ENCODE data around the gene GBP4. TPM values are rescaled to one million over a fixed set of nuclear protein-coding genes. Genes with fewer than 3 reads are reported as not detected.
A peak's percentile ranks its signal among the peaks of the same experiment; 100 is the strongest.

The GBP4 gene
- total and polyA plus RNA-seq, 8 donors, result 1.8 to 17.1 (median 8.0) TPM

DNA sequence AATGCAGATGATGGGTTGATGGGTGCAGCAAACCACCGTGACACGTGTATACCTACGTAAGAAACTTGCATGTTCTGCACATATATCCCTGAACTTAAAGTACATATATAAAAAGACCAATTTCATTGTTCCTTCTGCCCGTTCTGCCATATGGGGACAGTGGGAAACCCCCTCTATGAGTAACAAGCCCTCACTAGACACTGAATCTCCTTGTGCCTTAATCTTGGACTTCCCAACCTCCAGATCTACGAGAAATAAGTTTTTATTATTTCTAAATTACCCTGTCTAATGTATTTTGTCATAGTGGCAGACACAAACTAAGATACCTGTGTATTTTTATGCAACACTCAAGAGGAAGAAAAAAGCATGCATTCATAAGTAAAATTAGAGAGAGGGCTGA, 32.9 kb downstream of the GBP4 start:
- Histone ChIP-seq H3K9me3 (no peaks in the 10 kb centered on the region), H3K4me1 (peaks cover 0 to 13% (median 0%) of the 10 kb centered on the region in 4 donors), H3K4me3 (no peak overlapping the region), H3K27ac (no peak overlapping the region), H3K36me3 (no peaks in the 10 kb centered on the region), H3K27me3 (no peaks in the 10 kb centered on the region)
- WGBS, 5 donors, result 89 to 97% (median 95%) methylated on average over 5 of the region's 5 CpGs
- DNase-seq, result no peak
- intact Hi-C loops (cut with DNase I; ENCODE audit: low total_unique reads), result no loop called here
- TF ChIP-seq, protein P1, sequence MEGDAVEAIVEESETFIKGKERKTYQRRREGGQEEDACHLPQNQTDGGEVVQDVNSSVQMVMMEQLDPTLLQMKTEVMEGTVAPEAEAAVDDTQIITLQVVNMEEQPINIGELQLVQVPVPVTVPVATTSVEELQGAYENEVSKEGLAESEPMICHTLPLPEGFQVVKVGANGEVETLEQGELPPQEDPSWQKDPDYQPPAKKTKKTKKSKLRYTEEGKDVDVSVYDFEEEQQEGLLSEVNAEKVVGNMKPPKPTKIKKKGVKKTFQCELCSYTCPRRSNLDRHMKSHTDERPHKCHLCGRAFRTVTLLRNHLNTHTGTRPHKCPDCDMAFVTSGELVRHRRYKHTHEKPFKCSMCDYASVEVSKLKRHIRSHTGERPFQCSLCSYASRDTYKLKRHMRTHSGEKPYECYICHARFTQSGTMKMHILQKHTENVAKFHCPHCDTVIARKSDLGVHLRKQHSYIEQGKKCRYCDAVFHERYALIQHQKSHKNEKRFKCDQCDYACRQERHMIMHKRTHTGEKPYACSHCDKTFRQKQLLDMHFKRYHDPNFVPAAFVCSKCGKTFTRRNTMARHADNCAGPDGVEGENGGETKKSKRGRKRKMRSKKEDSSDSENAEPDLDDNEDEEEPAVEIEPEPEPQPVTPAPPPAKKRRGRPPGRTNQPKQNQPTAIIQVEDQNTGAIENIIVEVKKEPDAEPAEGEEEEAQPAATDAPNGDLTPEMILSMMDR (IDR thresholded peaks at IDR 0.05), result no peak
- TF ChIP-seq EP300 (IDR thresholded peaks at IDR 0.05) (no peak), POLR2AphosphoS5 (IDR thresholded peaks at IDR 0.05) (no peak), POLR2A (IDR thresholded peaks at IDR 0.05) (no peak)

DNA sequence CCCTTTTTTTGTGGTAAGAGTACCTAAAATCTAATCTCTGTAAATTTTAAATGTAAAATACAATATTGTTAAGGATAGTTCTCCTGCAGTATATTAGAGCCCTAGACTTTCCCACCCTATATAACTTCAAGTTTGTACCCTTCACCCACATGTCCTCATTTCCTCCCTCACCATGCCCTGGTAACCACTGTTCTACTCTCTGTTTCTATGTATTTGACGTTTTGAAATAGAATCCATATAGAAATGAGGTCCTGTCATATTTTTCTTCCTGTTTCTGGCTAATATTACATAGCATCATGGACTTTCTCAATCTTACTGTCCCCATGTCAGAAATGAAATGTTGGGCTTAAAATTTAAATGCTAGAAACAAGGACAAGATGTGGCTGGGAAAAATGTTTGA, 47.7 kb downstream of the GBP4 start:
- intact Hi-C loops (cut with DNase I; ENCODE audit: low total_unique reads), result no loop called here
- WGBS, 5 donors, result 47 to 62% (median 51%) methylated on average over 1 of the region's 1 CpG
- no peak for DNase-seq
- H3K27me3 ChIP-seq, result no peaks in the 10 kb centered on the region
- H3K4me1 ChIP-seq, result peaks cover 0 to 3% (median 0%) of the 10 kb centered on the region in 4 donors
- H3K36me3 ChIP-seq, result no peaks in the 10 kb centered on the region
- no peaks in the 10 kb centered on the region for H3K9me3 ChIP-seq
- TF ChIP-seq POLR2A (IDR thresholded peaks at IDR 0.05), result no peak
- TF ChIP-seq, protein P1 (IDR thresholded peaks at IDR 0.05), result no peak
- TF ChIP-seq EP300 (IDR thresholded peaks at IDR 0.05), result no peak
- no peak for TF ChIP-seq POLR2AphosphoS5 (IDR thresholded peaks at IDR 0.05)
- H3K27ac ChIP-seq, result no peak overlapping the region
- no peak overlapping the region for H3K4me3 ChIP-seq

GRCh38 chr1:89149976-89150375, 48.8 kb downstream of the GBP4 start:
- no peak for DNase-seq
- TF ChIP-seq POLR2A (IDR thresholded peaks at IDR 0.05) (no peak), POLR2AphosphoS5 (IDR thresholded peaks at IDR 0.05) (no peak), EP300 (IDR thresholded peaks at IDR 0.05) (no peak)
- TF ChIP-seq, protein P1 (IDR thresholded peaks at IDR 0.05), result no peak
- Histone ChIP-seq H3K9me3 (no peaks in the 10 kb centered on the region), H3K27ac (no peak overlapping the region), H3K36me3 (no peaks in the 10 kb centered on the region), H3K4me1 (peaks cover 0 to 3% (median 0%) of the 10 kb centered on the region in 4 donors), H3K27me3 (no peaks in the 10 kb centered on the region), H3K4me3 (no peak overlapping the region)
- 67 to 80% (median 74%) methylated on average over 3 of the region's 3 CpGs for WGBS, 5 donors
- intact Hi-C loops (cut with DNase I; ENCODE audit: low total_unique reads), result no loop called here

DNA sequence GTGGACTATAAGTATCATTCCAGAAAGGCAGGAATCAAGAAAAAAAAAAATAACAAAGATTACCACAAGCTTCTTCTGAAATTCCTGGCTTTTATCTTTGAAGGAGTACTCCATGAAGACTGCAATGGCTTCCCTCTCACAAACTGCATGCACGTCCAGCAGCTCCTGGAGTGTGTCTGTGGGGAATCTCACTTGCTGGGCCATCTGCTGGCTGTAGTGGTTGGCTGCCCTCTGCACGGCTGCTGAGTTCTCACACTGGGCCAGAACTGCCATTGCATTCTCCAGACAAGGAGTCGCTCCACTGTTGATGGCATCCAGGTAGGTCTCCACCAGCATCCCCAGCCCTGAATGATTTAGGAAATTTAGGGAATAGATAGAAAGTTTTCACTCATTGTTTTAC, 49.5 kb downstream of the GBP4 start:
- 45 to 71% (median 67%) methylated on average over 3 of the region's 3 CpGs for WGBS, 5 donors
- no peaks in the 10 kb centered on the region for H3K36me3 ChIP-seq

More for the DNA sequence above, 49.5 kb downstream of the GBP4 start:
- intact Hi-C loops (cut with DNase I; ENCODE audit: low total_unique reads), result no loop called here
- Histone ChIP-seq H3K27ac (no peak overlapping the region), H3K27me3 (no peaks in the 10 kb centered on the region), H3K4me1 (peaks cover 0 to 3% (median 0%) of the 10 kb centered on the region in 4 donors), H3K4me3 (no peak overlapping the region), H3K9me3 (no peaks in the 10 kb centered on the region)
- peak in 1 of 2 donors; percentile 53 for DNase-seq
- TF ChIP-seq POLR2A (IDR thresholded peaks at IDR 0.05) (no peak), EP300 (IDR thresholded peaks at IDR 0.05) (no peak), POLR2AphosphoS5 (IDR thresholded peaks at IDR 0.05) (no peak)
- TF ChIP-seq, protein P1 (IDR thresholded peaks at IDR 0.05), result no peak
